Endothelial cell of umbilical vein (primary cell): ENCODE data around the gene ACOX3. TPM values are rescaled to one million over a fixed set of nuclear protein-coding genes. Genes with fewer than 3 reads are reported as not detected.

Source experiments
- BruUV-seq: library from RNA; stranded (reverse); fragments of 400-500 nt; replicated peaks from 2 replicates; lab custom pipeline; 2021; lab: Mats Ljungman, UMichigan
- CTCF ChIA-PET: fragments of 300-600, 350-600 bp; sonication (Branson Sonifier 250); formaldehyde crosslinking; loops from one replicate; lab custom pipeline; 2021; ENCODE audit warnings: antibody characterized with exemption, inconsistent platforms; lab: Charles Lee
- POLR2A ChIA-PET: fragments of 300-600, 350-600 bp; sonication (Branson Sonifier 250); formaldehyde crosslinking; loops from one replicate; lab custom pipeline; 2021; ENCODE audit warnings: antibody characterized with exemption, inconsistent platforms; lab: Charles Lee
- DNase-seq: peaks from one replicate; pipeline ENCODE4 v3.0.0-alpha.2; 2011; ENCODE audit warnings: low read depth, low spot score
- FAIRE-seq: peaks from 2 replicates; lab custom pipeline; 2011; peaks lifted over from hg19 to GRCh38; lab: Jason Lieb, UNC
- H2AFZ ChIP-seq: 2 replicates; pipeline ENCODE4 v1.6.0; 2012; ENCODE audit warnings: low read depth, low read length, control low read depth, inconsistent platforms
- H3K27ac ChIP-seq: 2 replicates; pipeline ENCODE4 v1.5.1; 2011; ENCODE audit warnings: low read depth, mild to moderate bottlenecking, control low read depth, low read length, moderate library complexity; ENCODE audit not compliant: insufficient read depth
- H3K27me3 ChIP-seq, 2 experiments: 2 replicates each; pipeline versions ENCODE4 v1.6.0 to v1.6.1; 2011; ENCODE audit warnings: low read length in 2 of 2, mixed read lengths in 1 of 2; ENCODE audit not compliant: control insufficient read depth in 2 of 2, insufficient read depth in 2 of 2
- H3K36me3 ChIP-seq, 2 experiments: 2 replicates in 1 of 2; 3 replicates in 1 of 2; pipeline ENCODE4 v1.5.1; 2011; ENCODE audit warnings: low read length in 2 of 2, mild to moderate bottlenecking in 1 of 2, moderate library complexity in 1 of 2; ENCODE audit not compliant: control insufficient read depth in 2 of 2, insufficient read depth in 2 of 2; ENCODE audit errors: extremely low read depth in 1 of 2
- H3K4me1 ChIP-seq: 3 replicates; pipeline ENCODE4 v1.5.1; 2011; ENCODE audit warnings: mild to moderate bottlenecking, low read length; ENCODE audit not compliant: control insufficient read depth, insufficient read depth; ENCODE audit errors: extremely low read depth
- H3K4me2 ChIP-seq: 2 replicates; pipeline ENCODE4 v1.6.1; 2011; ENCODE audit warnings: low read length, control low read depth, mixed read lengths; ENCODE audit not compliant: insufficient read depth
- H3K4me3 ChIP-seq, 3 experiments: fragments of 200-600 bp in 1 of 3; sonication (generic), shearing (Covaris generic) in 1 of 3; replicated peaks in 1 of 3; 2 replicates each; pipeline ENCODE4 v1.5.1; 2011 to 2016; ENCODE audit warnings: control low read depth in 3 of 3, low read length in 3 of 3, mild to moderate bottlenecking in 2 of 3, inconsistent platforms in 1 of 3, low read depth in 1 of 3, moderate library complexity in 1 of 3; ENCODE audit not compliant: insufficient read depth in 1 of 3
- H3K79me2 ChIP-seq: 2 replicates; pipeline ENCODE4 v1.6.0; 2012; ENCODE audit warnings: low read length, inconsistent platforms; ENCODE audit not compliant: control insufficient read depth, insufficient read depth
- H3K9ac ChIP-seq: replicated peaks from 2 replicates; pipeline ENCODE3; 2011; ENCODE audit warnings: low read length, control low read depth; ENCODE audit not compliant: insufficient read depth; ENCODE audit errors: extremely low read depth
- H3K9me1 ChIP-seq: replicated peaks from 3 replicates; pipeline ENCODE4 v1.6.0; 2011; ENCODE audit warnings: mild to moderate bottlenecking, low read length; ENCODE audit not compliant: control insufficient read depth, insufficient read depth; ENCODE audit errors: extremely low read depth
- H3K9me3 ChIP-seq: replicated peaks from 2 replicates; pipeline ENCODE4 v1.5.1; 2012; ENCODE audit warnings: low read length, inconsistent platforms; ENCODE audit not compliant: control insufficient read depth, insufficient read depth
- H4K20me1 ChIP-seq: replicated peaks from 2 replicates; pipeline ENCODE3; 2011; ENCODE audit warnings: mild to moderate bottlenecking, low read length; ENCODE audit not compliant: control insufficient read depth, insufficient read depth; ENCODE audit errors: extremely low read depth
- CTCF ChIP-seq, 2 donors: IDR thresholded peaks; 1 replicate in 1 of 2; 2 replicates in 1 of 2; pipeline ENCODE4 v1.5.1; 2011; ENCODE audit warnings: low read length in 2 of 2, mild to moderate bottlenecking in 2 of 2, moderate library complexity in 2 of 2, control low read depth in 1 of 2, inconsistent platforms in 1 of 2, low read depth in 1 of 2; ENCODE audit not compliant: insufficient read depth in 1 of 2; ENCODE audit errors: extremely low read depth in 1 of 2
- EZH2 ChIP-seq: IDR thresholded peaks from 2 replicates; pipeline ENCODE4 v1.6.1; 2012; ENCODE audit warnings: borderline replicate concordance, low read depth, mild to moderate bottlenecking, moderate library complexity, low read length, inconsistent platforms; ENCODE audit not compliant: severe bottlenecking
- FOS ChIP-seq: IDR thresholded peaks from 2 replicates; pipeline ENCODE4 v1.6.1; 2011; ENCODE audit warnings: mild to moderate bottlenecking, low read length, moderate library complexity, borderline replicate concordance; ENCODE audit not compliant: insufficient read depth
- GATA2 ChIP-seq: IDR thresholded peaks from 2 replicates; pipeline ENCODE4 v1.7.0; 2011; ENCODE audit warnings: low read depth, mild to moderate bottlenecking, moderate library complexity, mixed read lengths, low read length; ENCODE audit not compliant: insufficient read length, insufficient read depth
- MYC ChIP-seq: IDR thresholded peaks from one replicate; pipeline ENCODE4 v1.6.1; 2011; ENCODE audit warnings: mild to moderate bottlenecking, low read depth, low read length
- POLR2A ChIP-seq: IDR thresholded peaks from 2 replicates; pipeline ENCODE4 v1.6.1; 2012; ENCODE audit warnings: low read depth, mild to moderate bottlenecking, control low read depth, low read length
- POLR2AphosphoS5 ChIP-seq: IDR thresholded peaks from 2 replicates; pipeline ENCODE4 v1.6.1; 2012; ENCODE audit warnings: low read depth, mild to moderate bottlenecking, control low read depth, low read length, moderate library complexity; ENCODE audit not compliant: insufficient read depth
- dilution Hi-C: fragments of 300-500 bp; cut with MboI; formaldehyde crosslinking; loops from one replicate; pipeline ENCODE4 v1.15.0; 2019; ENCODE audit warnings: low sequenced_read_pairs; ENCODE audit not compliant: extremely low pct_ligation_motif_present
- intact Hi-C: fragments of 100-400 bp; cut with micrococcal nuclease; formaldehyde crosslinking; loops from one replicate; pipeline ENCODE4 v1.10.0; 2022
- polyA plus RNA-seq, 4 experiments: library from polyadenylated mRNA; depleted of rRNA in 3 of 4; stranded (reverse) in 3 of 4; unstranded in 1 of 4; fragments of >200 nt; gene quantifications; 2 replicates each; pipeline versions ENCODE4 v1.2.1 to v1.2.3, GENCODE V29; 2011 to 2012; ENCODE audit warnings: missing spikeins in 1 of 4
- total RNA-seq: library from RNA; stranded (reverse); gene quantifications from 2 replicates; pipeline ENCODE4 v1.2.3, GENCODE V29; 2021

The ACOX3 gene
- total and polyA plus RNA-seq, 2 donors (not counting 3 experiments of a cell fraction or from before 2014, with no cell fraction given) = 13.0 to 26.3 TPM

- H3K9me3 ChIP-seq = no peaks in the 10 kb centered on the region
- no peaks in the 10 kb centered on the region for H3K9me1 ChIP-seq
- BruUV-seq = no TSS peak
- H3K4me3 ChIP-seq = peak overlapping the region in 2 of 3 experiments; percentile 6 to 44
- H3K4me1 ChIP-seq = peaks cover 44% of the 10 kb centered on the region
- CTCF ChIA-PET = interaction anchor here (0.6 to 2.5 kb wide), 4 partner anchors 9 to 260 kb away, joined by 3 to 19 read pairs (median 6); no protein-coding TSS in a partner anchor
- FAIRE-seq = peak; percentile 58
- H3K9ac ChIP-seq = peak overlapping the region; percentile 67
- peak overlapping the region; percentile 79 for H3K27ac ChIP-seq
- peak; percentile 82 for DNase-seq
- H3K36me3 ChIP-seq = no peaks in the 10 kb centered on the region
- peak overlapping the region; percentile 82 for H3K4me2 ChIP-seq
- H3K27me3 ChIP-seq = no peaks in the 10 kb centered on the region
- peak overlapping the region; percentile 91 for H2AFZ ChIP-seq
- intact Hi-C loops (no loop called here), dilution Hi-C loops (no loop called here)
- POLR2A ChIA-PET = interaction anchor here (0.6 to 1.0 kb wide), 2 partner anchors 9 to 26 kb away, joined by 3 to 5 read pairs; no protein-coding TSS in a partner anchor
- H4K20me1 ChIP-seq = no peaks in the 10 kb centered on the region
- peaks cover 25% of the 10 kb centered on the region for H3K79me2 ChIP-seq
- TF ChIP-seq GATA2 = no peak
- no peak for TF ChIP-seq FOS
- TF ChIP-seq MYC = no peak
- TF ChIP-seq CTCF (IDR thresholded peaks at IDR 0.05; ENCODE audit: extremely low read depth in 1 of 2, insufficient read depth in 1 of 2, low read depth in 1 of 2, low read length in 2 of 2) = peak in 1 of 2 donors; percentile 43
- TF ChIP-seq EZH2 = no peak
- TF ChIP-seq POLR2A = no peak
- TF ChIP-seq POLR2AphosphoS5 = no peak
Measured at GRCh38 chr4:8437281-8437680, 3.2 kb downstream of the ACOX3 start.
